Large intestine (tissue), 3 donors: ENCODE measurements around the gene WLS. TPM values are rescaled to one million over a fixed set of nuclear protein-coding genes. Genes with fewer than 3 reads are reported as not detected.

Experiments used
- DNase-seq, 2 donors: peaks; one replicate each; pipeline versions ENCODE4 v3.0.0 to v3.0.0-alpha.2; 2013
- H3K27ac ChIP-seq: one replicate; pipeline ENCODE4 v1.5.1; 2013; ENCODE audit warnings: low read length
- H3K27me3 ChIP-seq: 2 replicates; pipeline ENCODE4 v1.6.1; 2013; ENCODE audit warnings: low read length; ENCODE audit not compliant: control insufficient read depth, insufficient read depth
- H3K36me3 ChIP-seq: 2 replicates; pipeline ENCODE4 v1.6.1; 2013; ENCODE audit warnings: low read length; ENCODE audit not compliant: control insufficient read depth, insufficient read depth
- H3K4me1 ChIP-seq: one replicate; pipeline ENCODE4 v1.6.1; 2013; ENCODE audit warnings: low read length; ENCODE audit not compliant: control insufficient read depth, insufficient read depth
- H3K4me3 ChIP-seq: one replicate; pipeline ENCODE4 v1.5.1; 2013; ENCODE audit warnings: low read length
- H3K9me3 ChIP-seq: one replicate; pipeline ENCODE4 v1.6.1; 2013; ENCODE audit warnings: mild to moderate bottlenecking, low read depth, low read length, moderate library complexity; ENCODE audit not compliant: control insufficient read depth
- WGBS: methylation state at CpG from one replicate; pipeline ENCODE4 v1.1.5; 2013; ENCODE audit warnings: low lambda C conversion rate; ENCODE audit not compliant: insufficient coverage; 5-methylcytosine and 5-hydroxymethylcytosine counted together
- polyA plus RNA-seq: library from polyadenylated mRNA; unstranded; fragments of 120-200 nt; gene quantifications from one replicate; pipeline ENCODE4 v1.2.1, GENCODE V29; 2013

Gene WLS
- polyA plus RNA-seq, 1 donor = 63.3 TPM

DNA sequence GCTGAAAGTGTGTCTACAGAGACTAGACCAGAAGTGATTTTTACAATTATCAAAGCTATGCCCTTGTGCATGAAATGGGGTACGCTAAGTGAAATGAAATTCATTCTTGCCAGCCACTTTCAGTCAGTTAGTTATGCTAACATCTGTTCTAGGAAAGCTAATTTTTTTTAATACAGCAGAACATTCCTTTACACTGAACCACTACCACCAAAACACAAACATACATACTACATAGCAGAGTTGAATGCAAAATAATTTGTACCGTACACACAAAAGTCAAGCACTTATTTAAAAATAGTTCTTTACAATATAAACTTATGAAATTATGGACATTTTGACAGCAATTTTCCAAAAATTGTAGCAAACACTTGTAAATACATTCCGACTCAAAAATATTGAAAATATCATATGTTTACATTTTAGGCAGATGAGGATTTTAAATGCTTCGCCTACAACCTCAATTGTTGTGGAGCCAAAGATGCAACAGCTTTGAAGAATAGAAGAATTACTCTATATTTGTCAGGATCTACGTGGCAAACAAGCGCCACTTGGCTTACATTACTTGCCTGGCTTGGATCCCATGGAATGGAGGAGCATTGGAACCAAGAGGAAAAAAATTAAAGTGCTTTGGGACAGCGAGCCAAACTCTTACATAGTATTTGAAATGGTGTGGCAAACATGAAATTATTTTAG lies 30.6 kb downstream of the WLS start:
- no peaks in the 10 kb centered on the region for H3K36me3 ChIP-seq
- H3K27me3 ChIP-seq = no peaks in the 10 kb centered on the region
- 88% methylated on average over 4 of the region's 7 CpGs for WGBS
- no peak overlapping the region for H3K27ac ChIP-seq
- H3K4me1 ChIP-seq = peaks cover 26% of the 10 kb centered on the region
- H3K9me3 ChIP-seq = no peaks in the 10 kb centered on the region
- no peak overlapping the region for H3K4me3 ChIP-seq
- no peak for DNase-seq

DNA sequence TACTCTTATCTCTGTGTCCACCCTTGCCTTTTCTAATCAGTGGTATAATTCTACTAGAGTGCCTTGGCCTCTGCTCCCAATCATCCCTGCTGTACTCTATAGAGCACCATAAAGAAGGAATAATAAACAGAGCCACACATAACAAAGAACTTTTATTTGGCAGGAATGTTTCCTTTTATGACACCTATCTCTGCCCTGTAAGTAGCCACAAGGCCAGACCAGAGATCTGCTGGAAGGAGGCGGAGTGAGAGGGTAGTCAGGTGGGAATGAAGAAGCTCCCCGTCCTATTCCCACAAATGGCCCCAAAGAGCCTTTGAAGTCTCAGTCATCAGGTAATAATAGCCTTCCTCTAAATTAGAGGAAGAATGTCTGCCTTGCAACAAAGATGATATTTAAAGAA lies 32.7 kb downstream of the WLS start:
- H3K27me3 ChIP-seq = no peaks in the 10 kb centered on the region
- H3K36me3 ChIP-seq = no peaks in the 10 kb centered on the region
- no peak overlapping the region for H3K27ac ChIP-seq
- peak in 1 of 2 donors; percentile 56 for DNase-seq
- H3K4me3 ChIP-seq = no peak overlapping the region
- peaks cover 29% of the 10 kb centered on the region for H3K4me1 ChIP-seq
- WGBS = no CpG with 5 or more reads among the region's 2 CpGs
- no peaks in the 10 kb centered on the region for H3K9me3 ChIP-seq

DNA sequence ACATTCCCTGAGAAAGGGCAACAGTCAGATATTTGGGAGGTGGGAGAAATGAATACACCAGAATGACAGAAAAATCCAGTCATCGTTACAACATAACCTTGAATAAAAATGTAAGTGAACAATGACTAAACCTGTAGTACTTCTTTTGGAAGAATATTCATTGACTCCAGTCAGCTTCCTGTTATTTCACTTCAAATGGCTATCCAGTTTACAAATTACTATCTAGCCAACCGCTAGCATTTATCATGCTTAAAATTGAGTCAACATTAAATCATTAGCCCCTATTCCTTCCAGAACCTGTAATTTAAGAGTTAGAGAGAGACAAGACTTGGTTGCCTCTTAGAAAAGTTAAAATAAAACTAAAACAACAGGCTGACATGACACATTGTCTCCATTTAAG lies 33.6 kb downstream of the WLS start:
- peaks cover 3% of the 10 kb centered on the region for H3K36me3 ChIP-seq
- no peak overlapping the region for H3K27ac ChIP-seq
- H3K9me3 ChIP-seq = no peaks in the 10 kb centered on the region
- 100% methylated on average over 1 of the region's 2 CpGs for WGBS
- DNase-seq = no peak
- H3K4me1 ChIP-seq = peaks cover 29% of the 10 kb centered on the region
- no peak overlapping the region for H3K4me3 ChIP-seq
- no peaks in the 10 kb centered on the region for H3K27me3 ChIP-seq

DNA sequence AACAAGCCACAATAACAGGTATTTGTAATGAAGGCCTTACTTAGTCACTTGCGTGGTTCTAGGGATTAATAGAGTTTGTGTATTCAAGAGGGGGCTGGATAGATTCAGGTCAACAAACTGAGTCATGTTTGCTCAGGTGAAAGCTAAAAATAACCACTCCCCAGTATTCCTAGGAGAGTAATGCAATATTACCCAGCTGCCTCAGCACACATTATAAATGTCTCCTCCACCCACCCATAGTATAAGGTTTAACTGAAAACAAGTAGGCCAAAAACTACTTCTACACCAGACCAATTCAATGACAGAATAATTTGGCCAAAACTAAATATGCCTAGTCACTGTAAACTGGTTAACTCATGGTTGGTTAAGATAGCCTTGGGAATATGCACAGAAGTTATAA lies 34.4 kb downstream of the WLS start:
- Histone ChIP-seq H3K4me3 (no peak overlapping the region), H3K36me3 (peaks cover 3% of the 10 kb centered on the region), H3K9me3 (no peaks in the 10 kb centered on the region), H3K4me1 (peaks cover 29% of the 10 kb centered on the region), H3K27me3 (no peaks in the 10 kb centered on the region), H3K27ac (peak overlapping the region; percentile 55)
- peak; percentile 47 to 77 for DNase-seq
- WGBS = no CpG with 5 or more reads among the region's 1 CpG

DNA sequence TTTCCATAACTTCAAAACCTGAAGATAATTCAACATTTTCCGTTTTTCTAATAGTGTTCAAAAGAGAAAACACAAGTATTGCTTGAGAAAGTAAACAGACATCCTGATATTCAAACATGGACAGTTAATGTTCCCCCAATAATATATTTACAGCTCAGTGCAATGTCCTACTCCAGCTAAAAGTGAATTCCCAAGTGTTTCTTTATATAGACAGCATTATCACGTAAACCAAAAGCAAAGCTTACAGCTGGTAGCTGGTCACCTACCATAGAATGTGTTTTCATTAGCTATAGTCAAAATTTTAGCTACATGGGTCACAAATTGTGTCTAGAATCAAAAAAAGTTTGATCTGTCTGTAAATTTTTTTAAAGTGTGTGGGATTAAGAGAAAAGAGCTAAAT lies 34.9 kb downstream of the WLS start:
- Histone ChIP-seq H3K27ac (peak overlapping the region; percentile 55), H3K9me3 (no peaks in the 10 kb centered on the region), H3K27me3 (no peaks in the 10 kb centered on the region), H3K36me3 (peaks cover 3% of the 10 kb centered on the region), H3K4me3 (no peak overlapping the region), H3K4me1 (peaks cover 29% of the 10 kb centered on the region)
- 40% methylated on average over 1 of the region's 2 CpGs for WGBS
- DNase-seq = no peak

DNA sequence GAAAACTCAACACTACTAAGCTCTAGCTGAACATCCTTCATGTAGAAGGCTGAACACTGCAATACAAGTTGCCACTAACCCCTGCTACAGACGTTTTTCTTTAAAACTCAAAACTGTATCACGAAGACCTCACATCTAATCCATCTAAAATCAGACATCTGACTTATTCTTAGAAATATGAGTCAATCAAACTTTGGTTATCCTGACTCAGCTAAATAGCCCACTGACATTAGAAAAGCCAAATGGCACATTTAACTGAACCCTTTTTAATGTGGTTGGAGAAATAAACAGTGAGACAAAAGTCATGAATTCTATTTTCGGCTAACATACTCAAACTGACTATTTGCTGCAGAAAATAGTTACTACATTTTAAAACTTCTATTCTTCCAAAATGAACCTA lies 35.6 kb downstream of the WLS start:
- Histone ChIP-seq H3K9me3 (no peaks in the 10 kb centered on the region), H3K4me3 (no peak overlapping the region), H3K4me1 (peaks cover 29% of the 10 kb centered on the region), H3K27me3 (no peaks in the 10 kb centered on the region), H3K27ac (peak overlapping the region; percentile 55), H3K36me3 (peaks cover 9% of the 10 kb centered on the region)
- DNase-seq = no peak
- WGBS = 53% methylated on average over 2 of the region's 3 CpGs

DNA sequence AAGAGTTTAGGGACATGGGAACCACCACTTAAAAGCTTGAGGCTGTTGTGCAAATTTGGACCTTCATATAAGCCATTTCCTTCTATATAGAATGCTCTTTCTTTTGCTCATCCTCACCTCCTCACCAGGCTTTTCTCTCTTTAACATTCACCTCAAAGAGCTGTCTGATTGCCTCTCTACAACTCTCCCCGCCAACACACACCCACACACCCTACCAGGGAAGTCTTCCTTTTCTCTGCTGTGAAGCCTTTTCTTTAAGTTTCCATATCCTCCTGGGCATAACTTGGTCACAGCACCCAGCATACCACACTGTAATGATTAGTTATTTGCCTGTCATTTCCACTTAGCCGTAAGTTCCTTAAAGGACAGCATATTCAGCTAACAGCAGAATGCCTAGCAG lies 40.6 kb downstream of the WLS start:
- Histone ChIP-seq H3K36me3 (peaks cover 22% of the 10 kb centered on the region), H3K27me3 (no peaks in the 10 kb centered on the region), H3K4me1 (peaks cover 3% of the 10 kb centered on the region), H3K9me3 (no peaks in the 10 kb centered on the region), H3K27ac (no peak overlapping the region), H3K4me3 (no peak overlapping the region)
- no peak for DNase-seq
- 100% methylated on average over 1 of the region's 2 CpGs for WGBS

DNA sequence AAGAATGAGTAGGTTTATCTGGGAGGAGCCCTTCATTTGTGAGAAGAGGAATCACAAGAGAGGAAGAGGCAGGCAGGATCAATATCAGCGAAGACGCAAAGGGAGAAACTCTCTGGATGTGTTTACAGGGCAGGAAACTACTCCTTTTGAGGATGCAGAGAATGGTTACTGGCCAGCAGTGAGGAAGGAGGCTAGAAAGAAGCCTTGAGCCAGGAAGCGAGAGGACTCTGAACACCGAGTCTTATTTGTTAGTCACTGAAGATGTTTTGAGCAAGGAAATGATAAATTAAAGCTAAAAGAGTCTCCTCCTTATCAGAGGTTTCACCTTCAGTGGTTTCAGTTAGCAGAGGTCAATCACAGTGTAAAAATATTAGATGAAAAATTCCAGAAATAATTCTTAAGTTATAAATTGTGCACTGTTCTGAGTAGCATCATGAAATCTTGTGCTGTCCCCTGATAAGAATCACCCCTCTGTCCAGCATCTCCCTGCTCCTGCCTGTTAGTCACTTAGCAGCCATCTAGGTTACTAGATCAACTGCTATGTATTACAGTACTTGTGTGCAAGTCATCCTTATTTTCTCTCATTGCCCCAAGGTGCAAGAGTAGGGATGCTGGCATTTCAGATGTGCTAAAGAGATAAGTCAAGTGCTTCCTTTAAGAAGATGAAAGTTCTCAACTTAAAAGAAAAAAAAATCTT lies 43.5 kb downstream of the WLS start:
- Histone ChIP-seq H3K27ac (no peak overlapping the region), H3K4me1 (no peaks in the 10 kb centered on the region), H3K9me3 (no peaks in the 10 kb centered on the region), H3K36me3 (peaks cover 24% of the 10 kb centered on the region), H3K4me3 (no peak overlapping the region), H3K27me3 (no peaks in the 10 kb centered on the region)
- no peak for DNase-seq
- WGBS = no CpG with 5 or more reads among the region's 4 CpGs

DNA sequence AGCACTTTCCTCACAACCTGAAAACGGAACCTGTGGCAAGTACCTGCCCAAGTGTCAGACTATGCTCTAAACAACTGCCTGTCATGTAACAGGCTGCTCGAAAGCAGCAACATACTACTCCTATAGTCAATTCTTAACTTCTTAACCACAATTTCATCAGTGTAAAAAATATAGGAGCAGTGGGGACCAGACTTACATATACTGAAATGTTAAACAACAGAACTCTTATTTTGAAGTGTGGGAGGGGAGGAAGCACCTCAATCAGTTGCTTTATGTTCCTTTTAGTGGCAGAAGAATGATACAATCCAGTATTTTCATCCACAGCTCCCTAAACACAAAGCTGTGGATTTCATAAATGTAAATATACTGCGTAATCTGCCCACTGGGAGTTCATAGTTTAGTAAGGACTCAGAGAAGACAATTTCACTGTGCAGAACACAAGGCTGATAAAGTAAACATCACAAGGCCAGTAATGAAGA lies 44.2 kb downstream of the WLS start:
- WGBS = no CpG with 5 or more reads among the region's 3 CpGs

DNA sequence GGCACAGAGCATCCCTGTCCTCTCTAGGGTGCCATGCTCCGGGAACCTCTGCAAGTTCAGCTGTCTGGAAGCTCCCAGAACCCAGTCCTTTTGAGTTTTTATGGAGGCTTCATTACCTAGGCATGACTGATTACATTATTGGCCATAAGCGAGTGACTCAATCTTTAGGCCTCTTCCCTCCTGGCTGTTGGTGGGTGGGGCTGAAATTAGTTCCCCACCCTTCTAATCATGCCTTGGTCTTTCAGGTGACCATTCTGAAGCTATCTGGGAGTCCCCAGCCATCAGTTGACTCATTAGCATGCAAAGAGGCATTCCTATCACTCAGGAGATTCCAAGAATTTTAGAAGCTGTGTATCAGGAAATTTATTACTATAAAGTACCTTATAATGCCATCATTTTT lies 46.6 kb downstream of the WLS start:
- no peak overlapping the region for H3K4me3 ChIP-seq
- peak; percentile 24 to 39 for DNase-seq
- no peaks in the 10 kb centered on the region for H3K4me1 ChIP-seq
- no peaks in the 10 kb centered on the region for H3K27me3 ChIP-seq
- H3K36me3 ChIP-seq = peaks cover 14% of the 10 kb centered on the region
- H3K9me3 ChIP-seq = no peaks in the 10 kb centered on the region
- WGBS = no CpG with 5 or more reads among the region's 2 CpGs
- no peak overlapping the region for H3K27ac ChIP-seq

More for the DNA sequence above, 44.2 kb downstream of the WLS start:
- no peaks in the 10 kb centered on the region for H3K4me1 ChIP-seq
- H3K4me3 ChIP-seq = no peak overlapping the region
- H3K27me3 ChIP-seq = no peaks in the 10 kb centered on the region
- peaks cover 24% of the 10 kb centered on the region for H3K36me3 ChIP-seq
- no peaks in the 10 kb centered on the region for H3K9me3 ChIP-seq
- H3K27ac ChIP-seq = no peak overlapping the region
- no peak for DNase-seq
